Activated CD4-positive, alpha-beta T cell treated with anti-CD3 and anti-CD28 coated beads for 36 hours (primary cell): ENCODE results near the gene SLC27A5. TPM values are rescaled to one million over a fixed set of nuclear protein-coding genes. Genes with fewer than 3 reads are reported as not detected.
A peak's percentile ranks its signal among the peaks of the same experiment; 100 is the strongest.

Experiments used
- ATAC-seq: fragments of 200-7000 bp; cut with Tn5 transposase; one replicate; pipeline ENCODE4 v1.10.0; 2021; ENCODE audit warnings: mild to moderate bottlenecking, moderate library complexity
- CTCF ChIA-PET: fragments of 350-600 bp; sonication (Branson Sonifier 250); formaldehyde crosslinking; loops from one replicate; lab custom pipeline; 2021; ENCODE audit warnings: antibody characterized with exemption; lab: Charles Lee
- POLR2A ChIA-PET: fragments of 350-600 bp; sonication (Branson Sonifier 250); formaldehyde crosslinking; loops from one replicate; lab custom pipeline; 2021; ENCODE audit warnings: antibody characterized with exemption, inconsistent platforms; lab: Charles Lee
- DNase-seq: peaks from one replicate; pipeline ENCODE4 v3.0.0-alpha.2; 2020
- H3K27ac Mint-ChIP-seq: one replicate; pipeline ENCODE4 v1.8.0; 2021; ENCODE audit warnings: mixed read lengths
- H3K27me3 Mint-ChIP-seq: one replicate; pipeline ENCODE4 v1.8.0; 2021; ENCODE audit warnings: mixed read lengths
- H3K36me3 Mint-ChIP-seq: one replicate; pipeline ENCODE4 v1.8.0; 2021; ENCODE audit warnings: low read depth, mixed read lengths
- H3K4me1 Mint-ChIP-seq: one replicate; pipeline ENCODE4 v1.8.0; 2021; ENCODE audit warnings: mixed read lengths
- H3K4me3 Mint-ChIP-seq: one replicate; pipeline ENCODE4 v1.8.0; 2021; ENCODE audit warnings: mild to moderate bottlenecking, moderate library complexity, mixed read lengths
- H3K9me3 Mint-ChIP-seq: one replicate; pipeline ENCODE4 v1.8.0; 2021; ENCODE audit warnings: low read depth, mixed read lengths
- intact Hi-C, 2 experiments: fragments of 100-400 bp; cut with DNase I in 1 of 2; cut with micrococcal nuclease in 1 of 2; formaldehyde crosslinking; loops; one replicate each; pipeline versions ENCODE4 v1.14.2 to v1.15.1; 2022 to 2024; cut with DNase I, micrococcal nuclease
- total RNA-seq, 2 experiments: library from RNA; stranded (reverse); gene quantifications; one replicate each; pipeline ENCODE4 v1.2.3, GENCODE V29; 2021

Gene SLC27A5
- total RNA-seq, 2 experiments from 2014 or later = 8.9 to 19.5 TPM

DNA sequence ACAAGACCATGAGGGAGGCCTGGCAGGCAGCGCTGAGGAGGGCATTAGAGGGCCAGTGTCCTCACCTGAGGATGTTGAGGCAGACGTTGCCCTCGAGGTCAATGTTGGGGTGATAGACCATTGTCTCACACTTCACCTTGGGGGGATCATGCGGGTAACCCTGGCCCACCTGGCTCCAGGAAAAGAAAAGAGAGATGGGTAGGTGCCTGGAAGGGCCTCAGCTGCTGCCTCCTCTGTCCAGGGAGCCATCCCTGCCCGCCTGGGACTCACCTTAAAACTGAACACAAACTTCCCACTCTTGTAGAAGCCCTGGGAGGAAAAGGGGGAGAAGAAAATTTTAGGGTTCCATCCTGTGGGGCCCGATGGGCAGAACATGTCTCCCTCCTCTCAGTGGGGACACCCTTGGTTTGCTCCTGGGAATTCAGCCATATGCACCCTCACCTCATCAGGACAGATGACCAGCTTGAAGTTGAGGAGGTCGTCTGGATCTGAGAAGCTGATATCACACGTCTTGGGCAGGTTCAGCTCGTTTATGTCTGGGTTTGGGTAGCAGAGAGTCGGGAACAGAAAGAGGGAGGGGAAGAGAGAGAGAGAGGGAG is 44.9 kb upstream of the SLC27A5 start:
- DNase-seq (no peak), ATAC-seq (no peak)
- Mint-ChIP-seq H3K4me3 (peak overlapping the region; percentile 92), H3K9me3 (no peaks in the 10 kb centered on the region), H3K27me3 (no peaks in the 10 kb centered on the region), H3K27ac (peak overlapping the region; percentile 88), H3K4me1 (peaks cover 58% of the 10 kb centered on the region), H3K36me3 (peaks cover 59% of the 10 kb centered on the region)
- intact Hi-C loops = no loop called here
- ChIA-PET CTCF (interaction anchor here (0.5 to 0.6 kb wide), 2 partner anchors 12 to 252 kb away, joined by 3 read pairs; no protein-coding TSS in a partner anchor), POLR2A (no interaction called here)

DNA sequence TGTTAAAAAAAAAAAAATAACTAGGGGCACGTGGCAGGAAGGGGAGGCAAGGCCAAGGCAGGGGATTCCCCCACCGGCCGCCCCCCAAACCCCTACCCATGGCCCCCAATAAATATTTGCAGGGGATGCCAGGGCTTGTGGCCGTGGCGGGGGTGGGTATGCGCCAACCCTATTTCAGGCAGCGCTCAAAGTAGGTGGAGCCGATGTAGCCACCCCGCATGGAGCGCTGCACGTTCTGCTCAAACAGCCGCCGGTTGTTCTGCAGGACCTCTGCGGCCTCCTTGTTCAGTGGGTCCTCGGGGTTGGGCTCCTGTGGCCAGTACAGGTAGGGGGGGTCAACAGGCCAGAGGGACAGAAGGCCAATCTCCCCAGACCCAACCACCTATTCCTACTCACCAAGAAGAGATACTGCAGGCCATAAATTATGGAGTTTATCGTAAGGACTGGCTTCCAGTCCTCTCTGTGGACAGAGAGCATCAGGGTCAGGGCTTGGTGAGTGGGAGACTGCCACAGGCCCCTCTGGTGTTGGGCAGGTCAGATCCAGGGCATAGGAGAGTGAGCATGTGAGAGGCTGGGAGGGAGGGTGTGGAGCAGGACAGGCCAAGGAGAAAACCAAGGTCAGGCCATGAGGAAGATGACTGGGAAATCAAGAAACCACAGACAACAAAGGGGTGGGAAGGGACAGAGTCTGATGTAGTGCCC is 44.3 kb upstream of the SLC27A5 start:
- CTCF ChIA-PET = interaction anchor here (0.9 to 2.1 kb wide), 4 partner anchors 10 to 42 kb away, joined by 4 to 20 read pairs (median 6); partner anchors contain the start of genes TRIM28 and ZBTB45
- Mint-ChIP-seq H3K36me3 (peaks cover 65% of the 10 kb centered on the region), H3K9me3 (no peaks in the 10 kb centered on the region), H3K27ac (peak overlapping the region; percentile 88), H3K4me1 (peaks cover 51% of the 10 kb centered on the region), H3K4me3 (peak overlapping the region; percentile 92), H3K27me3 (no peaks in the 10 kb centered on the region)
- intact Hi-C loops = loop anchor here in 1 of 2 experiments (1.0 kb wide), 3 partner anchors 12 to 90 kb away; partner anchors contain the start of genes TRIM28 and ZBTB45
- ATAC-seq = no peak
- POLR2A ChIA-PET = interaction anchor here (1.4 to 3.5 kb wide), 2 partner anchors 11 to 36 kb away, joined by 8 to 41 read pairs; partner anchors contain the start of gene TRIM28
- DNase-seq = no peak

DNA sequence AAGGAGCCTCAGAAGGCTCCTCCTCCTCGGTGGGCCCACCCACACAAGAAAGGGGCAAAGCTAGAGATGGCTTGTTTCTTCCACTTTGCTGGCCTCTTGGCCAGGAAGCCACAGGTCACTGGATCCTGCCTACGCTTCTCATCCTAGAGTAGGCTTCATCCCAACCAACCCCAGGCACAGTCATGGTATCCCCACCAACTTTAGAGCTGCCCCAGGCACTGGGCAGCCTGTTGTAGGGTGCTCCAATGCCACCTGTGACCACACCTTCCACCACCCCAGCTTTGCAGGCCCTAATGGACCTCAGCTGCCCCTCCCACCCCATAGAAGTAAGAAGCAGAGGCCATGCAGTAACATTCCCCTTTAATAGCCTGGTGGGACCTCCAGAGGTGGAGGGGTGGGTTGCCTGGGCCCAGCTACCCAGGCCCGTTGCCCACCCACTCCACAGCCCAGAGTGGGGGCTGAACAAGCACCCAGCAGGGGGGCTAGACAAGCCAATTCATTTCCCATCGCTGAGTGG is 43.6 kb upstream of the SLC27A5 start:
- peaks cover 72% of the 10 kb centered on the region for H3K36me3 Mint-ChIP-seq
- ATAC-seq = no peak
- peaks cover 46% of the 10 kb centered on the region for H3K4me1 Mint-ChIP-seq
- H3K4me3 Mint-ChIP-seq = peak overlapping the region; percentile 92
- no peak for DNase-seq
- ChIA-PET CTCF (interaction anchor here (0.9 to 2.1 kb wide), 5 partner anchors 10 to 41 kb away, joined by 4 to 20 read pairs (median 5); partner anchors contain the start of genes TRIM28 and ZBTB45), POLR2A (interaction anchor here (0.8 to 3.5 kb wide), 4 partner anchors 9 to 42 kb away, joined by 3 to 41 read pairs (median 6); partner anchors contain the start of gene TRIM28)
- intact Hi-C loops = loop anchor here in 1 of 2 experiments (1.0 kb wide), 3 partner anchors 11 to 89 kb away; partner anchors contain the start of genes TRIM28 and ZBTB45
- no peaks in the 10 kb centered on the region for H3K27me3 Mint-ChIP-seq
- no peaks in the 10 kb centered on the region for H3K9me3 Mint-ChIP-seq
- H3K27ac Mint-ChIP-seq = peak overlapping the region; percentile 95

DNA sequence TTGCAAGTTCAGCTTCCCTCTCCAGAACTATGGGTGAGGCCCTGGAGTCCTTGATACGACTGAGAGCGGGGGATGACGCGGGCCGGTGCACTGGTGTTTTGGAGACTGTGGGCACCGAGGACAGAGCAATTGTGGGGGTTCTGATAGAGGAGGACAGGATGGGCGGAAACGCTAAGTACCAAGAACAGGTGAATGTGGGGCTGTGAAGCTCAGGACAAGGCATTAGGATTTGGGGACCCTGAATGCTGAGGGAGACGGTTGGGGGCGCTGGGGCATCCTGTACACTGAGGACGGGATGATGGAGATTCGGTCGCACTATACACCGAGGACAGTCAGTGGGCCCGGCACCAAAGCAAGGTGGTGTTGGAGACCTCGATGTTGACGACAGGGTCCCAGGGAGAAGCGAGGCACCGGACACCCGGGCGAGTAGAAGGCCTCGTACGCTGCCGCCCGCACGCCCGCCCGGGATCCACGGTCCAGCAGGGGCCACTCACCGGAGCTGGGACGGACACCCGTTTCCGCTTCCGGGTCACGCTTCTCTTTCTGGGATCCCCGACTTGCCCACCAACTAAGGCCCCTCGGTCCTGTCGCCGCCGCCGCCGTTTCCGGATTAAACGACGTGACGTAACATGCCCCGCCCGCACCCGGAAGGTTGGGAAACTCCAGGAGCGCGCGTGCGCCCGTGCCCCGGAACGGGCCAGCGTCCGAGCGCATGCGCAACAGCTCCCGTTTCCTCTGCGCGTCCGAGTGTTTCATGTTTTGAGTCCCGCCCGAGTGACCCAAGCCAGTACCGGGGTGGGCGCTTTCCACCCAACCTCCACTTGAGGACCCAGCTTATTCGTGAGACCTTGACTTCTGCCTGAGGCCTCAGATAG is 42.9 kb upstream of the SLC27A5 start, which contains the start of gene CHMP2A:
Gene CHMP2A (minus strand): TSS at position 612 of the 875 bp plus-strand sequence. CDS start 893 bp downstream, outside the sequence.
- Mint-ChIP-seq H3K4me1 (peaks cover 42% of the 10 kb centered on the region), H3K9me3 (no peaks in the 10 kb centered on the region), H3K27me3 (no peaks in the 10 kb centered on the region), H3K36me3 (peaks cover 78% of the 10 kb centered on the region), H3K27ac (peak within 1 kb of the TSS; percentile 95), H3K4me3 (peak within 1 kb of the TSS; percentile 92)
- DNase-seq (peak; percentile 99), ATAC-seq (peak; percentile 34)
- intact Hi-C loops = loop anchor here (1.0 kb wide), 4 partner anchors 9 to 88 kb away; partner anchors contain the start of genes TRIM28 (in 1 of the 2) and ZBTB45 (in 1 of the 2)
- CTCF ChIA-PET = interaction anchor here (0.7 to 2.1 kb wide), 7 partner anchors 9 to 66 kb away, joined by 3 to 20 read pairs (median 5); partner anchors contain the start of genes TRIM28 and ZBTB45
- POLR2A ChIA-PET = interaction anchor here (0.8 to 3.5 kb wide), 4 partner anchors 10 to 41 kb away, joined by 3 to 41 read pairs (median 6); partner anchors contain the start of gene TRIM28

DNA sequence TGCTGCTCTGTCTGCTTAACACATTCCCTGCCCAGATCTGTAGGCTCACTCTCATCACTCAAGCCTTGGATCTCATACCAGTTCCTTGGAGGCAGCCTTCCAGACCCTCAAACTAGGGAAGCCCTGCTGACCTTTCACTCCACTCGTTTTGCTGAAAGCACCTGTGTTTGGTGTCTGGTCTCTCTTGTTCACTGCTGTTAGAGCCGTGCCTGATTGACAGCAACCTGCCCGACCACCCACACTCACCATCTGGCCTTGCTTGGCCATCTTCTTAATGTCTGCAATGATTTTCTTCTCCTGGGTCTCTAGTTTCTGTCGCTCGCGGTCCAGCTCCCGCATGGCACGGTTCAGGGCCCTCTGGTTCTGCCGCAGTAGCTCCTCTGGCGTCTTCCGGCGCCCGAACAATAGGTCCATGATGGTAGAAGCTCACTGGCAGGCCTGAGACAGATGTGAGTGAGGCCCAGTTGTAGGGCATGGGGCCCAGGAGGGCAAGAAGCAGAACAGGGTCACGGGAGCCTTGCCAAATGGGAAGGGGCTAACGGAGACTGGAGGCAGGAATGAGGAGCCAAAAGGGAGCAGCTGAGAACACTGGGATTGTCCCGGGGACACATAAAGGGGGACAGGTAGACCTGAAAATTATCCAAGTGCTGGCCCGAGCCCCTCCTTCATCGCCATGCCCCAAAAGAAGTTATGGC is 42.2 kb upstream of the SLC27A5 start:
- ATAC-seq (no peak), DNase-seq (no peak)
- H3K27me3 Mint-ChIP-seq = no peaks in the 10 kb centered on the region
- peak overlapping the region; percentile 95 for H3K27ac Mint-ChIP-seq
- peak overlapping the region; percentile 92 for H3K4me3 Mint-ChIP-seq
- H3K9me3 Mint-ChIP-seq = no peaks in the 10 kb centered on the region
- H3K36me3 Mint-ChIP-seq = peaks cover 81% of the 10 kb centered on the region
- intact Hi-C loops = loop anchor here in 1 of 2 experiments (1.0 kb wide), 1 partner anchor 9 kb away; no protein-coding TSS in a partner anchor
- POLR2A ChIA-PET = interaction anchor here (1.0 to 3.5 kb wide), 2 partner anchors 9 to 34 kb away, joined by 3 to 41 read pairs; partner anchors contain the start of genes TRIM28 and ZBTB45
- CTCF ChIA-PET = interaction anchor here (0.7 to 2.1 kb wide), 5 partner anchors 10 to 65 kb away, joined by 3 to 20 read pairs (median 5); partner anchors contain the start of genes TRIM28 and ZBTB45
- H3K4me1 Mint-ChIP-seq = peaks cover 41% of the 10 kb centered on the region

DNA sequence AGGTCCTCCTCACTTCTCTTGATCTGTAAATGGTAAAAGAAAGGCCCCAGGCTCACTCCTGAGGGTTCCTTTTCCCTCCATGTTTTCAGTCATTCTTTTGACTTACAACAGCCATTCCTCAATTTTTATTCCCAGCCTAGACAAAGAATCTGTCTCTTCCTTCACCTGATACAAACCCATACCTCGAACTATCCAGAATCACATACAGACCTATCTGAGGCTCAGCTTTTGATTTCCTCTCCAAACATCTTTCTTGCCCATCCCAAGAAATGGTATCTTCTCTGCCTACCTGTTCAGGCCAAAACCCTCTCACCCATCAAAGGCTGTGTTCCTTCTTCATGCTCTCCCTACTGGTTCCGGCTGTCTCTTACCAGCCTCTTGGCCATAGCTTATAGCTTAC is 40.9 kb upstream of the SLC27A5 start:
- Mint-ChIP-seq H3K4me3 (peak overlapping the region; percentile 0), H3K27ac (peak overlapping the region; percentile 16), H3K27me3 (no peaks in the 10 kb centered on the region), H3K4me1 (peaks cover 45% of the 10 kb centered on the region), H3K9me3 (no peaks in the 10 kb centered on the region), H3K36me3 (peaks cover 86% of the 10 kb centered on the region)
- intact Hi-C loops = no loop called here
- DNase-seq (no peak), ATAC-seq (no peak)
- POLR2A ChIA-PET = interaction anchor here (0.7 to 3.5 kb wide), 2 partner anchors 8 to 39 kb away, joined by 3 to 41 read pairs; partner anchors contain the start of gene TRIM28
- CTCF ChIA-PET = interaction anchor here (1.0 kb wide), 1 partner anchor 144 kb away, joined by 3 read pairs; the partner anchor contains the start of gene ZNF584

DNA sequence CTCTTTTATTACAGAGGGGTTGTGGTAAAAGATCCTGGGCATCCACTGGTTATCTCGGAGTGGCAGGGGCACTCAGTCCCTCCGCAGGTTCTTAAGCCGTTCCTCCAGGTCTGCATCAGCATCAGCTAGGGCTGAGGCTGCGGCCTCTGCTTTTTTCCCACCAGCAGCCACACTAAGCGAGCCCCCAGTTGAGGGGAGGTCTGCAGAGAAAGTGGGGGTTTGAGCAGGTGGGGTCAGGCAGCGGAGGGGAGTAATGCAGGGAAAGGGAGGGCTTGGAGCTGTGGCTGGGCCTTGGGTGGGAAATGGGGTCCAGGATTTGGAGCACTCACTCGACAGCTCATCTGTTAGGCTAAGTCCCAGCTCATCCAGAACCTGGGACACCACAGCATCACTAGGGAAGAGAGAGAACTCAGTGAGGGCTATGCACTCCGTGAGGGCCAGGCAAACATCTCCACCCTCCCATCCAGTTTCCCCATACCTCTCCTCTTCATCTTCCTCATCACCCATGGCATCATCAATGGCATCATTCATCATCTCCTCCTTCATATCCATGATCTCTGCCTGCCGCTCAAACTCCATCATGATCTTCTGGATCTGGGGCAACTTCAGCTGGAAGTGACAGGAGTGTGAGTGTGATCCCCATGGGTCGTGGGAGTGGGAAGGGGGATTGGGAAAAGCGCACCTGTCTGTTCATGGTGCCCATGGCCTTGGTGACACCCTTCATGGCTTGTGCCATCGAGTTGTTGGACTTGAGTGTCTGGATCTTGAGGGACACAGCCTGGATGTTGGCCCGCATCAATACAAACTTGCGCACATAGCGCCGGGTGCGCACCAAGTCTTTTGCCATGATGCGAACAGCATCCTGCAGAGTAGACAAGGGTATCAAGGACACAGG is 40.0 kb upstream of the SLC27A5 start:
- H3K27me3 Mint-ChIP-seq = no peaks in the 10 kb centered on the region
- intact Hi-C loops = no loop called here
- H3K36me3 Mint-ChIP-seq = peaks cover 87% of the 10 kb centered on the region
- H3K27ac Mint-ChIP-seq = no peak overlapping the region
- H3K4me1 Mint-ChIP-seq = peaks cover 45% of the 10 kb centered on the region
- ChIA-PET POLR2A (interaction anchor here (3.5 kb wide), 1 partner anchor 7 kb away, joined by 41 read pairs; the partner anchor contains the start of gene TRIM28), CTCF (no interaction called here)
- H3K9me3 Mint-ChIP-seq = no peaks in the 10 kb centered on the region
- DNase-seq (no peak), ATAC-seq (no peak)
- H3K4me3 Mint-ChIP-seq = no peak overlapping the region

DNA sequence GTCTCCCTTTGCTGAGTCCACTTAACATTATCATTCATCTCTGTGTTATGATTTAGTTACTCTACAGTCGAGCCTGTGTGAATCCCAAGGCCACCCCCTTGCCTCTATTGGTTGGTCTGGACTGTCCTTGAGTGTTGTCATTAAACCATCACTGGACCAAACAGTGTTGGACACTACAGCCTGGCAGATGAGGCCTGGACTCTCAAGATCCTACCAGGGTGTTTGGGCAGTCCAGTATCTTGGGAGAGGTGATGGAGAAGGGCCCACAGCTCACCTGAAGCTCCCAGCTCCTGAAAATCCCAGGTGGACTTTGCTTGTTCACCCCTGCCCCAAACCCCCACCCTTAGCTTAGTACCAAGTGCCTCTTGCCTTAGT is 39.3 kb upstream of the SLC27A5 start:
- POLR2A ChIA-PET = no interaction called here
- DNase-seq = no peak
- Mint-ChIP-seq H3K4me3 (no peak overlapping the region), H3K27ac (peak overlapping the region; percentile 47), H3K27me3 (no peaks in the 10 kb centered on the region), H3K9me3 (no peaks in the 10 kb centered on the region), H3K4me1 (peaks cover 45% of the 10 kb centered on the region), H3K36me3 (peaks cover 87% of the 10 kb centered on the region)
- CTCF ChIA-PET = interaction anchor here (1.5 kb wide), 1 partner anchor 8 kb away, joined by 4 read pairs; the partner anchor contains the start of gene UBE2M
- ATAC-seq = no peak
- intact Hi-C loops = no loop called here
